ENCODE results near the gene MAP4K2. TPM values are rescaled to one million over a fixed set of nuclear protein-coding genes. Genes with fewer than 3 reads are reported as not detected.

Gene MAP4K2
- 17.4 and 20.0 TPM in 2 replicates for polyA plus RNA-seq (2012; rRNA removed)
- 6.5 and 10.8 TPM in 2 replicates for polyA plus RNA-seq (2012; cell fraction: cytosol; rRNA removed)
- polyA plus RNA-seq (2012; cell fraction: nucleus; rRNA removed): 52.1 and 63.7 TPM in 2 replicates

- Histone ChIP-seq H2AFZ (ENCODE audit: low read depth) (peak within 1 kb of the TSS; percentile 75), H3K27ac (ENCODE audit: low read depth in 2 of 2, low read length in 1 of 2) (peak within 1 kb of the TSS; percentile 89 to 90), H3K4me3 (ENCODE audit: low read depth in 2 of 2, low read length in 1 of 2) (peak within 1 kb of the TSS; percentile 69 to 78), H3K9me2 (no peaks in the 10 kb centered on the region), H3K9me3 (no peaks in the 10 kb centered on the region), H3K79me2 (ENCODE audit: insufficient read depth) (no peaks in the 10 kb centered on the region; the same call in 1 of the 2 replicates), H3K4me2 (peak within 1 kb of the TSS; percentile 89), H3K36me3 (replicated peaks in 1 of 2; ENCODE audit: control insufficient read depth in 1 of 2, insufficient read depth in 2 of 2, low read length in 1 of 2) (peaks cover 0 to 41% of the 10 kb centered on the region in 2 experiments), H3K4me1 (ENCODE audit: control insufficient read depth in 1 of 2, insufficient read depth in 2 of 2, low read depth in 1 of 2, low read length in 1 of 2) (peaks cover 7 to 20% of the 10 kb centered on the region in 2 experiments; a peak in 2 of 4 replicates), H3K27me3 (ENCODE audit: insufficient read depth) (no peaks in the 10 kb centered on the region), H3F3A (replicated peaks; ENCODE audit: insufficient read depth) (peaks cover 3% of the 10 kb centered on the region), H3K9ac (peak within 1 kb of the TSS; percentile 81), H4K20me1 (ENCODE audit: insufficient read depth) (no peaks in the 10 kb centered on the region)
- under 1% methylated on average over 14 of the region's 58 CpGs for WGBS (ENCODE audit: low lambda C conversion rate)
- peak; percentile 98 for DNase-seq
- ChIA-PET CTCF (interaction anchor here (0.8 to 3.3 kb wide), 7 partner anchors 9 to 115 kb away, joined by 3 to 20 read pairs (median 4); partner anchors contain the start of genes CDC42BPG and RASGRP2), POLR2A (no interaction called here)
- TF ChIP-seq GATA2 (CRISPR knock-in tag; IDR thresholded peaks at IDR 0.05) (no peak), MAX (IDR thresholded peaks at IDR 0.05; ENCODE audit: low read depth) (no peak), GABPA (IDR thresholded peaks at IDR 0.05; ENCODE audit: low read depth) (0 out of 2 replicates have a peak, but pooled peaks have one; percentile 32), REST (IDR thresholded peaks at IDR 0.05; ENCODE audit: low read depth, low read length) (no peak), EZH2phosphoT487 (IDR thresholded peaks at IDR 0.05; ENCODE audit: borderline replicate concordance, low read depth) (no peak), RAD21 (IDR thresholded peaks at IDR 0.05; ENCODE audit: low read length) (no peak), NRF1 (IDR thresholded peaks at IDR 0.05; ENCODE audit: low read depth, low read length) (no peak), POLR2AphosphoS5 (IDR thresholded peaks at IDR 0.05; ENCODE audit: low read depth, low read length) (peak; percentile 50; the same call in 1 of the 2 replicates), EP300 (IDR thresholded peaks at IDR 0.05; ENCODE audit: borderline replicate concordance in 1 of 2, low read depth in 1 of 2, low read length in 1 of 2) (no peak), USF2 (IDR thresholded peaks at IDR 0.05; ENCODE audit: borderline replicate concordance, low read depth, low read length) (no peak), FOXM1 (IDR thresholded peaks at IDR 0.05; ENCODE audit: low read depth) (no peak), ELF1 (IDR thresholded peaks at IDR 0.05) (no peak), ZBTB33 (IDR thresholded peaks at IDR 0.05; ENCODE audit: borderline replicate concordance, low read depth) (no peak), TEAD4 (IDR thresholded peaks at IDR 0.05; ENCODE audit: borderline replicate concordance, insufficient read depth) (no peak), NFIC (IDR thresholded peaks at IDR 0.05; ENCODE audit: borderline replicate concordance) (no peak), SMC3 (IDR thresholded peaks at IDR 0.05; ENCODE audit: low read depth, low read length) (no peak), JUND (IDR thresholded peaks at IDR 0.05) (no peak), CHD2 (IDR thresholded peaks at IDR 0.05; ENCODE audit: low read length, partially characterized antibody) (no peak), RXRA (IDR thresholded peaks at IDR 0.05; ENCODE audit: borderline replicate concordance, low read depth) (no peak), MXI1 (IDR thresholded peaks at IDR 0.05; ENCODE audit: low read depth, low read length) (0 out of 2 replicates have a peak, but pooled peaks have one; percentile 29), TAF1 (IDR thresholded peaks at IDR 0.05; ENCODE audit: borderline replicate concordance, low read depth, low read length) (peak; percentile 7; the same call in 1 of the 2 replicates), TCF12 (IDR thresholded peaks at IDR 0.05) (no peak), RCOR1 (IDR thresholded peaks at IDR 0.05; ENCODE audit: low read length) (no peak), SIN3A (IDR thresholded peaks at IDR 0.05; ENCODE audit: borderline replicate concordance, low read depth, low read length) (no peak), PBX3 (IDR thresholded peaks at IDR 0.05) (no peak)
Observed at GRCh38 chr11:64803158-64803845, at the start of gene MAP4K2. Gene MAP4K2, minus strand, starts transcription at chr11:64803214. Its CDS starts 65 bp downstream, at chr11:64803149.
